H9 (cell line): Measurements from ENCODE around the gene COMMD9. TPM values are rescaled to one million over a fixed set of nuclear protein-coding genes. Genes with fewer than 3 reads are reported as not detected.

Source experiments
- DNase-seq: peaks from one replicate; pipeline ENCODE4 v3.0.0-alpha.2; 2017
- H2AFZ ChIP-seq: one replicate; pipeline ENCODE4 v1.6.1; 2013; ENCODE audit warnings: mild to moderate bottlenecking, low read length, control low read depth, moderate library complexity
- H2AK5ac ChIP-seq: 2 replicates; pipeline ENCODE4 v1.6.1; 2013; ENCODE audit warnings: low read length, control low read depth, mixed read lengths; ENCODE audit not compliant: insufficient read length
- H2BK120ac ChIP-seq: one replicate; pipeline ENCODE4 v1.6.1; 2013; ENCODE audit warnings: low read depth, mild to moderate bottlenecking, low read length, control low read depth, inconsistent platforms; ENCODE audit not compliant: poor library complexity, severe bottlenecking
- H2BK12ac ChIP-seq: 2 replicates; pipeline ENCODE4 v1.6.1; 2013; ENCODE audit warnings: low read length, control low read depth, mixed read lengths, low read depth; ENCODE audit not compliant: insufficient read length
- H2BK15ac ChIP-seq: 2 replicates; pipeline ENCODE4 v1.6.1; 2013; ENCODE audit warnings: low read depth, low read length, control low read depth
- H2BK20ac ChIP-seq: one replicate; pipeline ENCODE4 v1.6.1; 2013; ENCODE audit warnings: low read depth, mild to moderate bottlenecking, low read length, control low read depth, inconsistent platforms; ENCODE audit not compliant: poor library complexity, severe bottlenecking
- H2BK5ac ChIP-seq: 2 replicates; pipeline ENCODE4 v1.6.1; 2013; ENCODE audit warnings: low read length, control low read depth, mixed read lengths; ENCODE audit not compliant: insufficient read length
- H3K14ac ChIP-seq: 2 replicates; pipeline ENCODE4 v1.6.1; 2013; ENCODE audit warnings: low read length, control low read depth; ENCODE audit not compliant: insufficient read depth
- H3K18ac ChIP-seq: 2 replicates; pipeline ENCODE4 v1.6.1; 2013; ENCODE audit warnings: low read depth, mild to moderate bottlenecking, mixed read lengths, low read length, control low read depth; ENCODE audit not compliant: insufficient read length
- H3K23ac ChIP-seq: 2 replicates; pipeline ENCODE4 v1.6.1; 2013; ENCODE audit warnings: low read length, control low read depth, mixed read lengths, low read depth; ENCODE audit not compliant: insufficient read length
- H3K23me2 ChIP-seq: 2 replicates; pipeline ENCODE4 v1.6.1; 2013; ENCODE audit warnings: low read depth, mild to moderate bottlenecking, mixed read lengths, low read length, control low read depth; ENCODE audit not compliant: insufficient read length, poor library complexity, severe bottlenecking
- H3K27ac ChIP-seq: 2 replicates; pipeline ENCODE4 v1.5.1; 2013; ENCODE audit warnings: low read length, control low read depth, mixed read lengths, low read depth; ENCODE audit not compliant: insufficient read length
- H3K27me3 ChIP-seq: 2 replicates; pipeline ENCODE4 v1.6.1; 2013; ENCODE audit warnings: low read length, control low read depth, inconsistent platforms; ENCODE audit not compliant: insufficient read depth
- H3K4ac ChIP-seq: 2 replicates; pipeline ENCODE4 v1.6.1; 2013; ENCODE audit warnings: low read depth, mild to moderate bottlenecking, control low read depth, inconsistent platforms, low read length, moderate library complexity
- H3K4me1 ChIP-seq: 2 replicates; pipeline ENCODE4 v1.6.1; 2013; ENCODE audit warnings: low read length, control low read depth, inconsistent platforms; ENCODE audit not compliant: insufficient read depth
- H3K4me2 ChIP-seq: 2 replicates; pipeline ENCODE4 v1.6.1; 2013; ENCODE audit warnings: low read length, control low read depth, mixed read lengths; ENCODE audit not compliant: insufficient read length, insufficient read depth
- H3K56ac ChIP-seq: 2 replicates; pipeline ENCODE4 v1.6.1; 2013; ENCODE audit warnings: low read depth, mild to moderate bottlenecking, mixed read lengths, low read length, control low read depth; ENCODE audit not compliant: insufficient read length
- H3K79me1 ChIP-seq: 2 replicates; pipeline ENCODE4 v1.6.1; 2013; ENCODE audit warnings: low read depth, mild to moderate bottlenecking, moderate library complexity, low read length, control low read depth, inconsistent platforms; ENCODE audit not compliant: insufficient read depth, poor library complexity, severe bottlenecking
- H3K79me2 ChIP-seq: 2 replicates; pipeline ENCODE4 v1.6.1; 2013; ENCODE audit warnings: low read length, control low read depth, inconsistent platforms; ENCODE audit not compliant: insufficient read depth
- H3K9ac ChIP-seq: 2 replicates; pipeline ENCODE4 v1.6.1; 2013; ENCODE audit warnings: low read length, control low read depth, mixed read lengths; ENCODE audit not compliant: insufficient read length; ENCODE audit errors: extremely low read depth
- H3K9me3 ChIP-seq: one replicate; pipeline ENCODE4 v1.6.1; 2013; ENCODE audit warnings: low read depth, low read length, inconsistent platforms; ENCODE audit not compliant: control insufficient read depth
- H3T11ph ChIP-seq: one replicate; pipeline ENCODE4 v1.6.1; 2013; ENCODE audit warnings: mild to moderate bottlenecking, low read length, control low read depth, inconsistent platforms
- H4K20me1 ChIP-seq: one replicate; pipeline ENCODE4 v1.6.1; 2013; ENCODE audit not compliant: control insufficient read depth, insufficient read length, insufficient read depth
- H4K5ac ChIP-seq: 2 replicates; pipeline ENCODE4 v1.6.1; 2013; ENCODE audit warnings: low read depth, mild to moderate bottlenecking, mixed read lengths, low read length, control low read depth; ENCODE audit not compliant: insufficient read length
- H4K8ac ChIP-seq: replicated peaks from 2 replicates; pipeline ENCODE4 v1.6.1; 2013; ENCODE audit warnings: low read length, control low read depth, mixed read lengths, low read depth; ENCODE audit not compliant: insufficient read length
- H4K91ac ChIP-seq: 2 replicates; pipeline ENCODE4 v1.6.1; 2013; ENCODE audit warnings: low read depth, mild to moderate bottlenecking, moderate library complexity, mixed read lengths, low read length, control low read depth; ENCODE audit not compliant: insufficient read length
- H3K27ac Mint-ChIP-seq, 3 experiments: 2 replicates in 2 of 3; 3 replicates in 1 of 3; pipeline ENCODE4 v1.8.0; 2020 to 2021; ENCODE audit warnings: mixed read lengths in 3 of 3, mild to moderate bottlenecking in 1 of 3, moderate library complexity in 1 of 3
- H3K27me3 Mint-ChIP-seq: 2 replicates; pipeline ENCODE4 v1.8.0; 2021; ENCODE audit warnings: low read depth, mild to moderate bottlenecking, moderate library complexity, mixed read lengths
- H3K36me3 Mint-ChIP-seq, 3 experiments: 2 replicates in 2 of 3; 3 replicates in 1 of 3; pipeline ENCODE4 v1.8.0; 2020 to 2021; ENCODE audit warnings: low read depth in 3 of 3, mixed read lengths in 3 of 3; ENCODE audit not compliant: insufficient read depth in 1 of 3
- H3K4me1 Mint-ChIP-seq, 2 experiments: 2 replicates each; pipeline ENCODE4 v1.8.0; 2020; ENCODE audit warnings: mixed read lengths in 2 of 2
- H3K4me3 Mint-ChIP-seq, 2 experiments: 2 replicates in 1 of 2; 3 replicates in 1 of 2; pipeline ENCODE4 v1.8.0; 2020 to 2021; ENCODE audit warnings: mild to moderate bottlenecking in 2 of 2, mixed read lengths in 2 of 2, moderate library complexity in 1 of 2
- H3K9me3 Mint-ChIP-seq, 2 experiments: 2 replicates in 1 of 2; 3 replicates in 1 of 2; pipeline ENCODE4 v1.8.0; 2020; ENCODE audit warnings: mild to moderate bottlenecking in 2 of 2, mixed read lengths in 2 of 2, moderate library complexity in 1 of 2
- CTCF ChIP-seq: fragments of 200-600 bp; sonication (generic); conservative IDR thresholded peaks from 3 replicates; pipeline ENCODE4 v1.8.0; 2021; ENCODE audit warnings: antibody characterized with exemption, mild to moderate bottlenecking
- total RNA-seq: library from RNA; stranded (reverse); gene quantifications from 2 replicates; pipeline ENCODE4 v1.2.1, GENCODE V29; 2021

Gene COMMD9
- total RNA-seq, 1 experiment from 2014 or later, result 47.0 TPM

GRCh38 chr11:36238036-36238631 lies 51.1 kb downstream of the COMMD9 start:
- H3K4me3 Mint-ChIP-seq, result no peak overlapping the region
- H3K56ac ChIP-seq, result no peak overlapping the region
- H4K20me1 ChIP-seq, result no peaks in the 10 kb centered on the region
- no peaks in the 10 kb centered on the region for H3K4me1 ChIP-seq
- TF ChIP-seq CTCF, result no peak
- no peak overlapping the region for H3K18ac ChIP-seq
- no peak overlapping the region for H3T11ph ChIP-seq
- no peaks in the 10 kb centered on the region for H3K9me3 ChIP-seq
- H3K23me2 ChIP-seq, result no peaks in the 10 kb centered on the region
- H2BK12ac ChIP-seq, result no peak overlapping the region
- no peak overlapping the region for H3K9ac ChIP-seq
- no peaks in the 10 kb centered on the region for H3K79me2 ChIP-seq
- H2BK15ac ChIP-seq, result no peak overlapping the region
- H3K4ac ChIP-seq, result no peak overlapping the region
- H3K4me2 ChIP-seq, result no peak overlapping the region
- H2BK20ac ChIP-seq, result no peak overlapping the region
- H2AFZ ChIP-seq, result no peak overlapping the region
- no peaks in the 10 kb centered on the region for H3K9me3 Mint-ChIP-seq
- no peak overlapping the region for H4K5ac ChIP-seq
- H3K27ac Mint-ChIP-seq, result no peak overlapping the region
- H4K91ac ChIP-seq, result no peak overlapping the region
- no peak for DNase-seq
- H3K36me3 Mint-ChIP-seq, result peaks cover 0 to 7% (median 3%) of the 10 kb centered on the region in 3 experiments; a peak in 1 of 7 replicates
- H3K4me1 Mint-ChIP-seq, result peaks cover 5 to 8% of the 10 kb centered on the region in 2 experiments
- H3K27ac ChIP-seq, result no peak overlapping the region
- no peaks in the 10 kb centered on the region for H3K79me1 ChIP-seq
- no peak overlapping the region for H4K8ac ChIP-seq
- H3K14ac ChIP-seq, result no peak overlapping the region
- H3K27me3 Mint-ChIP-seq, result no peaks in the 10 kb centered on the region; the same call in 1 of the 2 replicates
- H2BK5ac ChIP-seq, result no peak overlapping the region
- no peak overlapping the region for H2AK5ac ChIP-seq
- H3K27me3 ChIP-seq, result no peaks in the 10 kb centered on the region
- H3K23ac ChIP-seq, result no peak overlapping the region
- H2BK120ac ChIP-seq, result no peak overlapping the region
